Renal cortex interstitium (tissue), 11 donors: ENCODE data around the gene SPTAN1. TPM values are rescaled to one million over a fixed set of nuclear protein-coding genes. Genes with fewer than 3 reads are reported as not detected.
A peak's percentile ranks its signal among the peaks of the same experiment; 100 is the strongest.

Source experiments
- DNase-seq, 11 donors: peaks; one replicate each; pipeline ENCODE4 v3.0.0-alpha.2; 2013; ENCODE audit warnings: low read depth in 9 of 11, low spot score in 4 of 11; ENCODE audit errors: extremely low read depth in 1 of 11
- polyA plus RNA-seq, 3 donors: library from polyadenylated mRNA; unstranded; fragments of 120-200 nt; gene quantifications; one replicate each; pipeline ENCODE4 v1.2.1, GENCODE V29; 2013; ENCODE audit not compliant: insufficient read length in 3 of 3

Gene SPTAN1
- polyA plus RNA-seq, 3 donors = 329 to 433 (median 374) TPM

DNA sequence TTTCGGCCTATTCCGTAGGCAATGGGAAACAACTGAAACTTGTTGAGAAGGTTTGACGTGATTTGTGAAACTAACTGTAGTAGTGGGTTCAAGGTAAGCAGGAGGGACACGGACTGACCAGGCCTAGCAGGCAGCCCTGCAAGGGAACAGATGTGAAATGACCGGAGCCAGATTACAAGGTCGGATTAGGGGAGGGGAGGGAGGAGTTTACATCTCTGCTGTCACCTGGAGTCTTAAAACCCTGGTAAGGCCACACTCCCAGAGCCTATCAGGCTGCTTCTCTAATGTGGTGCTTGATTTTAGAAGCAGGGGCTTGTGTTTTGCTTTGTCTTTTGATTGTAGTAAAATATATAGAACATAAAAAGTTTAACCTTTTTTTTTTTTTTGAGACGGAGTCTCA, 3.5 kb upstream of the SPTAN1 start:
- DNase-seq = no peak

DNA sequence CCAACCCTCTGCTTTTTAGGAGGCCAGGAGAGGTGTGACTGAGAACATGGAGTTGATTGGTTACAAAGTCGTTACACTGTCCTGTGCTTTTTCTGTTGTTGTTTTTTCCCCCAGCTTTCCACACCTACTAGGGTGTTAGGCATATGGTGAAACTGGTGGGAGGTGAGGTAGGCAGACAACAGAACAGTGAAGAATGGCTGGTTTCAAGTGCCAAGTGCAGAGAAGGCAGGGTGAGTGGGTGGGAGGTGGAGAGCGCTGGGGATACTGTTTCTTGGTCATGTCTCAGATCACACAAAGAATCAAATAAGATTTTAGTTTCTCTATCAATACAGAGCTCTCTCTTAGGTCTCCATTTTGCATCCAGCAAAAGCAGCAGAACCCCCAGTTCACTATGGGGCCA, 2.2 kb upstream of the SPTAN1 start:
- no peak for DNase-seq

- DNase-seq = no peak
Measured at GRCh38 chr9:128550770-128551656, 1.4 kb upstream of the SPTAN1 start.

GRCh38 chr9:128551657-128552152, 682 bp upstream of the SPTAN1 start:
- peak in 1 of 11 donors; percentile 62 for DNase-seq

DNA sequence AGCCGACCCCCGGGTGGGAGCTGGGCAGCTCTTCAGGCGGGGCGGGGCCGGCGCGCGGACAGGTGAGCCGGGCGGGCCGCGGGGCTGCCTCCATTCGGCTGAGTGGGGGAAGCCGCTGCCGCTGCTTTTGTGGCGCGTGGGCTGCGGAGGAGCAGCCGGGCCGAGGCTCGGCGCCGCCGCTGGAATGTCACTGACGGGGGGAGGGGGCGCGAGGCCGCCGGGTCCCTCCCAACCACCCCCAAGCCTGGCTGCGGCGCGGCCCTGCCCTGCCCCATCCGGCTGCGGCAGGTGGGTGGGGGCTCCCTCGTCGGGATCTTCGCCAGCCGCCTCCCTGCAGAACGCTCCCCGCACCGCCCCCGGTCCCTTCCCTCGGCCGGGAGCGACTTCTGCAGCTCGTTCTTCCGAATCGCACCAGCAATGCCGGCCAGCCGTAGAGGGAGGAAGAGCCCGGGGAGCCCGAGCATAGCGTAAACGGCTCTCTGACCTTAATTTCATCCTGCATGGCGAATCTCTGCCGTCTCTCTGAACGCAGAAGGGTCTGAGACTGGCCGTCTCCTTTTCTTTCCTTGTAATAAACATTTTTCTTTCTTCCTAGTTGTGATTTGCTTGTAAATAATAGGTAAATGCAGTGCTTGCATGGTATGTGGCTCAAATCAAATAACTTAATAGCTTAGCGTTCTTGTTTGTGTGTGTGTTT, 505 bp downstream of the SPTAN1 start:
- DNase-seq = peak in 2 of 11 donors; percentile 54 to 63

DNA sequence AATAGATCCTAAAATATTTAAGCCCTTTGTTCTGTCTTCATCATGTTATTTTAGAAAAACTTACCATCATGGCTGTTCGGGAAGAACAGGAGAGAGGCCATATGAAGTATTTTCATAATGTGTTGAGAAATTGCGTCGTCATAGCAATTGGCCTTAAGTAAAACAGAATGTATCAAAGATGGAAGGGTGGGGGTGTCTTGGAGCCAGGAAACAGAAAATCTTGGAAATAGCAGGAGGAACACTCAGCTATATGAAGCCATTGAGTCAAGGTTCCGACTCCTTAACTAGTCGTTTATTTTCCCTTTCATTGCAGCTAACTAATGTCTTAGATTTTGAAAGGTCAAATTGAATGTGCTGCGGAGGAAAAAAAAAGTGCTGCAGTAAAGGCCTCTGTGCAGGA, 1.3 kb downstream of the SPTAN1 start:
- DNase-seq = no peak

- DNase-seq = peak in 6 of 11 donors; percentile 45 to 86 (median 71)
Measured at GRCh38 chr9:128554155-128554862, 1.9 kb downstream of the SPTAN1 start.

- peak in 1 of 11 donors; percentile 63 for DNase-seq
Measured at GRCh38 chr9:128555180-128555721, 2.9 kb downstream of the SPTAN1 start.

GRCh38 chr9:128556276-128556675, 3.9 kb downstream of the SPTAN1 start:
- DNase-seq = no peak

- no peak for DNase-seq
Measured at GRCh38 chr9:128556926-128557634, 4.7 kb downstream of the SPTAN1 start.

- no peak for DNase-seq
Measured at GRCh38 chr9:128558431-128559310, 6.3 kb downstream of the SPTAN1 start.

DNA sequence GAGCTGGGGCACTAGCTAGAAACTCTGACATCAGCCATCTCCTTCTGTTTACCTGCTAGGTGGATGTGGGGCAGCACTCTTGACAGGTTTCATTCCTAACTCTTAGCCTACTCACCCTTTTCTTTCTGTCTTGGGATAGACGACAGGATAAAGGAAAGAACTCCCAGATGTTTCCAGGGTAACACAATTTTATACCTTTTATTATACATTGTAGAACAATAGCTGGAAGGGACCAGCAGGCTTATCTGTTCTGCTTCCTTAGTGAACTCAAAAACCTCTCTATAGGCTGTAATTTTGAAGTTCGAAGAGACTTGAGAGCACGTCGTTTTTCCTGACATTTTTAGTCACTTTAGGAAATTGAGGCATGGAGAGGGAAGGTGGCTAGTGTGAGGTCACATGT, 13.2 kb downstream of the SPTAN1 start:
- no peak for DNase-seq

DNA sequence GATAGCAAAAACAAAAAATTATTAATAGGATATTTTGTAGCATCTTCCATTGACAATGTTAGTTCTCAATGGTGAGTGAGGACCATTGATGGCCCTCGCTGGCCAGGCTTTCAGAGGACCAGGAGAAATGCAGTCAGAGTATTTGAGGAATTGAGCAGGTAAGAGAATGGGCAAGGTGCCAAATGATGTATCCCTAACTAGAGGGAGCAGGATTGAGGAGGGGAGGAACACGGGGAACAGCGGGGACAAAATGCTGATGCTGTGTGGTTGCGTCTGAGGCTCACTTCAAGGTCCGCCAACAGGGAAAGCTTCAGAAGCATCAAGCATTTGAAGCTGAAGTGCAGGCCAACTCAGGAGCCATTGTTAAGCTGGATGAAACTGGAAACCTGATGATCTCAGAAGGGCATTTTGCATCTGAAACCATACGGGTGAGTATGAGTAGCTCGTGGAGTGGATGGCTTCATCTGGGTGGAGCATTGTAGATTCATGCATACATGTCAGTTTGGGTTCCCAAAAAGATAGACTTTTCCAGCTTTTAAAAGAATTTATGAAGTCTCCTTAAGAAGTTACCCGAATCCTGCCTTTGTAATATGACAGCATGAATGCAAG, 16.2 kb downstream of the SPTAN1 start:
- no peak for DNase-seq

- DNase-seq = no peak
Measured at GRCh38 chr9:128575469-128575868, 23.1 kb downstream of the SPTAN1 start.

- no peak for DNase-seq
Measured at GRCh38 chr9:128575916-128576315, 23.5 kb downstream of the SPTAN1 start.

GRCh38 chr9:128577206-128577605, 24.8 kb downstream of the SPTAN1 start:
- no peak for DNase-seq

GRCh38 chr9:128579194-128579593, 26.8 kb downstream of the SPTAN1 start:
- DNase-seq = no peak
